ENCODE measurements around the gene GEMIN5. TPM values are rescaled to one million over a fixed set of nuclear protein-coding genes. Genes with fewer than 3 reads are reported as not detected.

Gene GEMIN5
- total and polyA plus RNA-seq, 2 of the 13 experiments (the other 11 are each of a cell fraction or from before 2014, with no cell fraction given), result 6.6 to 28.6 TPM

GRCh38 chr5:154858297-154858971 lies 79.6 kb downstream of the GEMIN5 start, which contains the start of gene CNOT8 (continued):
- peak; percentile 71; the same call in 1 of the 2 replicates for TF ChIP-seq ZGPAT (CRISPR knock-in tag; IDR thresholded peaks at IDR 0.05)
- TF ChIP-seq GABPB1 (CRISPR knock-in tag; IDR thresholded peaks at IDR 0.05), result peak; percentile 93
- peak; percentile 60; the same call in 1 of the 2 replicates for TF ChIP-seq YEATS2 (CRISPR knock-in tag; IDR thresholded peaks at IDR 0.05; ENCODE audit: borderline replicate concordance)
- no peak for TF ChIP-seq MLLT10 (CRISPR knock-in tag; IDR thresholded peaks at IDR 0.05)
- peak; percentile 39; the same call in 1 of the 2 replicates for TF ChIP-seq KAT7 (CRISPR knock-in tag; IDR thresholded peaks at IDR 0.05; ENCODE audit: borderline replicate concordance)
- TF ChIP-seq ZNF225 (CRISPR knock-in tag; IDR thresholded peaks at IDR 0.05), result peak; percentile 34
- peak; percentile 64; the same call in 1 of the 2 replicates for TF ChIP-seq ARNT2 (CRISPR knock-in tag; IDR thresholded peaks at IDR 0.05; ENCODE audit: low read depth)
- TF ChIP-seq ZSCAN31 (CRISPR knock-in tag; IDR thresholded peaks at IDR 0.05; ENCODE audit: low read depth), result peak; percentile 49; the same call in 1 of the 2 replicates
- peak; percentile 60; the same call in 1 of the 2 replicates for TF ChIP-seq TBX3 (IDR thresholded peaks at IDR 0.05; ENCODE audit: borderline replicate concordance)
- TF ChIP-seq FOXK1 (CRISPR knock-in tag; IDR thresholded peaks at IDR 0.05; ENCODE audit: borderline replicate concordance, low read depth), result peak; percentile 58; the same call in 1 of the 2 replicates
- TF ChIP-seq KMT2B (CRISPR knock-in tag; IDR thresholded peaks at IDR 0.05), result peak; percentile 91
- peak; percentile 88 for TF ChIP-seq SP5 (CRISPR knock-in tag; IDR thresholded peaks at IDR 0.05; ENCODE audit: borderline replicate concordance, low read depth)
- TF ChIP-seq ASH2L (IDR thresholded peaks at IDR 0.05; ENCODE audit: insufficient read length, low read depth, low read length), result peak; percentile 74
- TF ChIP-seq SALL1 (CRISPR knock-in tag; IDR thresholded peaks at IDR 0.05), result peak; percentile 82
- TF ChIP-seq CBX5 (CRISPR knock-in tag; IDR thresholded peaks at IDR 0.05; ENCODE audit: borderline replicate concordance), result peak; percentile 68; the same call in 1 of the 2 replicates
- TF ChIP-seq FOSL2 (CRISPR knock-in tag; IDR thresholded peaks at IDR 0.05), result peak; percentile 54
- TF ChIP-seq PATZ1 (CRISPR knock-in tag; IDR thresholded peaks at IDR 0.05), result peak; percentile 83; the same call in 1 of the 2 replicates
- peak; percentile 73; the same call in 1 of the 2 replicates for TF ChIP-seq ARID4A (CRISPR knock-in tag; IDR thresholded peaks at IDR 0.05; ENCODE audit: borderline replicate concordance)
- TF ChIP-seq KDM5A (IDR thresholded peaks at IDR 0.05; ENCODE audit: borderline replicate concordance, low read length), result peak; percentile 85
- TF ChIP-seq FOXK2 (IDR thresholded peaks at IDR 0.05), result no peak

All from HepG2 (cell line).